Breast epithelium (tissue), 3 donors: Measurements from ENCODE around the gene TENM3.

Source experiments
- CTCF ChIP-seq, 3 donors: fragments of 450-650 bp; IDR thresholded peaks; one replicate each; pipeline ENCODE4 v1.5.1; 2016 to 2017; ENCODE audit warnings: antibody characterized with exemption in 3 of 3, mild to moderate bottlenecking in 3 of 3, moderate library complexity in 3 of 3
- POLR2A ChIP-seq: fragments of 450-650 bp; IDR thresholded peaks from one replicate; pipeline ENCODE4 v1.6.1; 2016; ENCODE audit warnings: antibody characterized with exemption, mild to moderate bottlenecking, moderate library complexity
- POLR2AphosphoS5 ChIP-seq, 3 donors: sonication (generic); formaldehyde crosslinking; IDR thresholded peaks; one replicate each; pipeline ENCODE4 v1.6.1; 2017; ENCODE audit warnings: antibody characterized with exemption in 3 of 3

- TF ChIP-seq CTCF (IDR thresholded peaks at IDR 0.05) (no peak), POLR2AphosphoS5 (IDR thresholded peaks at IDR 0.05) (no peak), POLR2A (no peak)
Measured at GRCh38 chr4:182828360-182829025, 585.3 kb downstream of the TENM3 start.
